Liver (tissue), 3 donors: Measurements from ENCODE around the gene CSMD2.

Experiments
- EGR1 ChIP-seq, 2 donors: IDR thresholded peaks; 2 replicates each; pipeline ENCODE4 v1.6.1; 2016 to 2018; ENCODE audit warnings: antibody characterized with exemption in 2 of 2, low read depth in 2 of 2
- GABPA ChIP-seq, 2 donors: IDR thresholded peaks in 1 of 2; conservative IDR thresholded peaks in 1 of 2; 2 replicates each; pipeline ENCODE4 v1.6.1; 2016; ENCODE audit warnings: antibody characterized with exemption in 2 of 2, mild to moderate bottlenecking in 1 of 2, moderate library complexity in 1 of 2
- RAD21 ChIP-seq, 2 donors: IDR thresholded peaks; 2 replicates each; pipeline ENCODE4 v1.6.1; 2016; ENCODE audit warnings: antibody characterized with exemption in 2 of 2, mild to moderate bottlenecking in 2 of 2
- RXRA ChIP-seq, 2 donors: IDR thresholded peaks; 2 replicates each; pipeline ENCODE4 v1.6.1; 2017 to 2018; ENCODE audit warnings: antibody characterized with exemption in 2 of 2, mild to moderate bottlenecking in 1 of 2
- SP1 ChIP-seq: IDR thresholded peaks from 2 replicates; pipeline ENCODE4 v1.6.1; 2018; ENCODE audit warnings: antibody characterized with exemption, mild to moderate bottlenecking
- TAF1 ChIP-seq: conservative IDR thresholded peaks from 2 replicates; pipeline ENCODE4 v1.6.1; 2016; ENCODE audit warnings: antibody characterized with exemption, mild to moderate bottlenecking
- TF ChIP-seq, protein P1 (sequence below): fragments of 150-350 bp; IDR thresholded peaks from 2 replicates; pipeline ENCODE4 v1.5.1; 2017; ENCODE audit warnings: improper control_type of control experiment, low read depth, low read length; ENCODE audit not compliant: missing input control
- TF ChIP-seq, protein P2 (sequence below): IDR thresholded peaks from 2 replicates; pipeline ENCODE4 v1.6.1; 2016; ENCODE audit warnings: antibody characterized with exemption
- TF ChIP-seq, protein P3 (sequence below): IDR thresholded peaks from 2 replicates; pipeline ENCODE4 v1.6.1; 2016; ENCODE audit warnings: antibody characterized with exemption
- TF ChIP-seq, protein P4 (sequence below): IDR thresholded peaks from 2 replicates; pipeline ENCODE4 v1.6.1; 2016; ENCODE audit warnings: antibody characterized with exemption, mild to moderate bottlenecking
- donor health status: healthy.
- donor health status: healthy.

DNA sequence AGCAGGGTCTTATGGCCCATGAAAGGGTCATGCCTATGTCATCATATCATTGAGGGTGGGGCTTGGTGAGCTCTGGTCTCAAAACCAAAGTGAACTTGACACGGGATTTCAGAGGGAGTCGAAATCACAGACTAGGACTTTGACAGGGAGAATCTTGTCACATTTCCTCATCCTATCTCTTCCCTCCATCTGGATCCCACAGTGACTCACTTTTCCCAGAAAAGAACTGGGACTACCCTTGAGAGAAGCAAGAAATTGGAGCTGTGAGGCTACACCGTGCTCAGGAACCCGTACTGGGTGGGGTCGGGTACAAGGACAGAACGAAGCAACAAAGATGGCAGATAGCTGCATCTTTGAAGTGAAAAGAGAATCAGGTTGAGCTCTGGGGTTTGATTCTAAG is 623.1 kb downstream of the CSMD2 start:
- TF ChIP-seq, protein P1, sequence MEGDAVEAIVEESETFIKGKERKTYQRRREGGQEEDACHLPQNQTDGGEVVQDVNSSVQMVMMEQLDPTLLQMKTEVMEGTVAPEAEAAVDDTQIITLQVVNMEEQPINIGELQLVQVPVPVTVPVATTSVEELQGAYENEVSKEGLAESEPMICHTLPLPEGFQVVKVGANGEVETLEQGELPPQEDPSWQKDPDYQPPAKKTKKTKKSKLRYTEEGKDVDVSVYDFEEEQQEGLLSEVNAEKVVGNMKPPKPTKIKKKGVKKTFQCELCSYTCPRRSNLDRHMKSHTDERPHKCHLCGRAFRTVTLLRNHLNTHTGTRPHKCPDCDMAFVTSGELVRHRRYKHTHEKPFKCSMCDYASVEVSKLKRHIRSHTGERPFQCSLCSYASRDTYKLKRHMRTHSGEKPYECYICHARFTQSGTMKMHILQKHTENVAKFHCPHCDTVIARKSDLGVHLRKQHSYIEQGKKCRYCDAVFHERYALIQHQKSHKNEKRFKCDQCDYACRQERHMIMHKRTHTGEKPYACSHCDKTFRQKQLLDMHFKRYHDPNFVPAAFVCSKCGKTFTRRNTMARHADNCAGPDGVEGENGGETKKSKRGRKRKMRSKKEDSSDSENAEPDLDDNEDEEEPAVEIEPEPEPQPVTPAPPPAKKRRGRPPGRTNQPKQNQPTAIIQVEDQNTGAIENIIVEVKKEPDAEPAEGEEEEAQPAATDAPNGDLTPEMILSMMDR: no peak
- TF ChIP-seq GABPA (IDR thresholded peaks at IDR 0.05 in 1 of 2, conservative IDR thresholded peaks at IDR 0.05 in 1 of 2) (no peak), RAD21 (IDR thresholded peaks at IDR 0.05) (no peak), EGR1 (IDR thresholded peaks at IDR 0.05; ENCODE audit: low read depth in 2 of 2) (no peak), SP1 (no peak), TAF1 (no peak), RXRA (IDR thresholded peaks at IDR 0.05) (no peak)
- TF ChIP-seq, protein P2, sequence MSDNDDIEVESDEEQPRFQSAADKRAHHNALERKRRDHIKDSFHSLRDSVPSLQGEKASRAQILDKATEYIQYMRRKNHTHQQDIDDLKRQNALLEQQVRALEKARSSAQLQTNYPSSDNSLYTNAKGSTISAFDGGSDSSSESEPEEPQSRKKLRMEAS: no peak
- TF ChIP-seq, protein P3, sequence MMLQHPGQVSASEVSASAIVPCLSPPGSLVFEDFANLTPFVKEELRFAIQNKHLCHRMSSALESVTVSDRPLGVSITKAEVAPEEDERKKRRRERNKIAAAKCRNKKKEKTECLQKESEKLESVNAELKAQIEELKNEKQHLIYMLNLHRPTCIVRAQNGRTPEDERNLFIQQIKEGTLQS: no peak
- TF ChIP-seq, protein P4, sequence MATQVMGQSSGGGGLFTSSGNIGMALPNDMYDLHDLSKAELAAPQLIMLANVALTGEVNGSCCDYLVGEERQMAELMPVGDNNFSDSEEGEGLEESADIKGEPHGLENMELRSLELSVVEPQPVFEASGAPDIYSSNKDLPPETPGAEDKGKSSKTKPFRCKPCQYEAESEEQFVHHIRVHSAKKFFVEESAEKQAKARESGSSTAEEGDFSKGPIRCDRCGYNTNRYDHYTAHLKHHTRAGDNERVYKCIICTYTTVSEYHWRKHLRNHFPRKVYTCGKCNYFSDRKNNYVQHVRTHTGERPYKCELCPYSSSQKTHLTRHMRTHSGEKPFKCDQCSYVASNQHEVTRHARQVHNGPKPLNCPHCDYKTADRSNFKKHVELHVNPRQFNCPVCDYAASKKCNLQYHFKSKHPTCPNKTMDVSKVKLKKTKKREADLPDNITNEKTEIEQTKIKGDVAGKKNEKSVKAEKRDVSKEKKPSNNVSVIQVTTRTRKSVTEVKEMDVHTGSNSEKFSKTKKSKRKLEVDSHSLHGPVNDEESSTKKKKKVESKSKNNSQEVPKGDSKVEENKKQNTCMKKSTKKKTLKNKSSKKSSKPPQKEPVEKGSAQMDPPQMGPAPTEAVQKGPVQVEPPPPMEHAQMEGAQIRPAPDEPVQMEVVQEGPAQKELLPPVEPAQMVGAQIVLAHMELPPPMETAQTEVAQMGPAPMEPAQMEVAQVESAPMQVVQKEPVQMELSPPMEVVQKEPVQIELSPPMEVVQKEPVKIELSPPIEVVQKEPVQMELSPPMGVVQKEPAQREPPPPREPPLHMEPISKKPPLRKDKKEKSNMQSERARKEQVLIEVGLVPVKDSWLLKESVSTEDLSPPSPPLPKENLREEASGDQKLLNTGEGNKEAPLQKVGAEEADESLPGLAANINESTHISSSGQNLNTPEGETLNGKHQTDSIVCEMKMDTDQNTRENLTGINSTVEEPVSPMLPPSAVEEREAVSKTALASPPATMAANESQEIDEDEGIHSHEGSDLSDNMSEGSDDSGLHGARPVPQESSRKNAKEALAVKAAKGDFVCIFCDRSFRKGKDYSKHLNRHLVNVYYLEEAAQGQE: no peak
